ENCODE results near the gene KDM6A. TPM values are rescaled to one million over a fixed set of nuclear protein-coding genes. Genes with fewer than 3 reads are reported as not detected.

KDM6A gene
- total and polyA plus RNA-seq, 11 donors: 4.4 to 27.8 (median 13.9) TPM

GRCh38 chrX:44975666-44976263 lies 102.8 kb downstream of the KDM6A start:
- ATAC-seq (no peak), DNase-seq (no peak)
- H3K4me3 ChIP-seq: no peak overlapping the region
- no peaks in the 10 kb centered on the region for H3K27me3 ChIP-seq
- no peak for TF ChIP-seq POLR2A (IDR thresholded peaks at IDR 0.05)
- TF ChIP-seq, protein P1, sequence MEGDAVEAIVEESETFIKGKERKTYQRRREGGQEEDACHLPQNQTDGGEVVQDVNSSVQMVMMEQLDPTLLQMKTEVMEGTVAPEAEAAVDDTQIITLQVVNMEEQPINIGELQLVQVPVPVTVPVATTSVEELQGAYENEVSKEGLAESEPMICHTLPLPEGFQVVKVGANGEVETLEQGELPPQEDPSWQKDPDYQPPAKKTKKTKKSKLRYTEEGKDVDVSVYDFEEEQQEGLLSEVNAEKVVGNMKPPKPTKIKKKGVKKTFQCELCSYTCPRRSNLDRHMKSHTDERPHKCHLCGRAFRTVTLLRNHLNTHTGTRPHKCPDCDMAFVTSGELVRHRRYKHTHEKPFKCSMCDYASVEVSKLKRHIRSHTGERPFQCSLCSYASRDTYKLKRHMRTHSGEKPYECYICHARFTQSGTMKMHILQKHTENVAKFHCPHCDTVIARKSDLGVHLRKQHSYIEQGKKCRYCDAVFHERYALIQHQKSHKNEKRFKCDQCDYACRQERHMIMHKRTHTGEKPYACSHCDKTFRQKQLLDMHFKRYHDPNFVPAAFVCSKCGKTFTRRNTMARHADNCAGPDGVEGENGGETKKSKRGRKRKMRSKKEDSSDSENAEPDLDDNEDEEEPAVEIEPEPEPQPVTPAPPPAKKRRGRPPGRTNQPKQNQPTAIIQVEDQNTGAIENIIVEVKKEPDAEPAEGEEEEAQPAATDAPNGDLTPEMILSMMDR (IDR thresholded peaks at IDR 0.05): no peak
- no peak overlapping the region for H3K27ac ChIP-seq
- peaks cover 0 to 17% (median 0%) of the 10 kb centered on the region in 9 donors for H3K36me3 ChIP-seq
- peaks cover 0 to 14% (median 0%) of the 10 kb centered on the region in 12 donors for H3K4me1 ChIP-seq
- peaks cover 0 to 34% (median 6%) of the 10 kb centered on the region in 12 donors for H3K9me3 ChIP-seq
- intact Hi-C loops (cut with DNase I): no loop called here

DNA sequence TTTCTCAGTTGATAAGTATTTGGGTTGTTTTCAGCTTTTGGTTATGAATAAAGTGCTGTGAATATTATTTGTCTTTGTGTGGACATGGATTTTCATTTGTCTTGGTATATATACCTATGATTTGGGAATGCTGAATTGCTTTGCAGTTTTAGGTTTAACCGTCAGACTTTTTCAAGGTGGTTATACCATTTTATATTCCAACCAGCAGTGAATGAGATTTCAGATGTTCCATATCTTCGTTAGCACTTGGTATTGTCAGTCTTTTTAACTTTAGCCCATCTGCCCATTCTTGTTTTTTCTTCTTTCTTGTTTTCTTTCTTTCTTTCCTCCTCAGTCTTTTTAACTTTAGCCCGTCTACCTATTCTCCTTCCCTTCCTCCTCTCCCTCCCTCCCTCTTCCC lies 106.0 kb downstream of the KDM6A start:
- ATAC-seq: no peak
- TF ChIP-seq POLR2A (IDR thresholded peaks at IDR 0.05): no peak
- TF ChIP-seq, protein P1 (IDR thresholded peaks at IDR 0.05): no peak
- Histone ChIP-seq H3K4me1 (peaks cover 0 to 13% (median 0%) of the 10 kb centered on the region in 12 donors), H3K27me3 (no peaks in the 10 kb centered on the region), H3K4me3 (no peak overlapping the region), H3K9me3 (peaks cover 0 to 22% (median 3%) of the 10 kb centered on the region in 12 donors), H3K27ac (no peak overlapping the region), H3K36me3 (peaks cover 0 to 17% (median 0%) of the 10 kb centered on the region in 9 donors)
- intact Hi-C loops (cut with DNase I): no loop called here
- no peak for DNase-seq
- WGBS, 4 donors: 89 to 93% (median 90%) methylated on average over 3 of the region's 3 CpGs

DNA sequence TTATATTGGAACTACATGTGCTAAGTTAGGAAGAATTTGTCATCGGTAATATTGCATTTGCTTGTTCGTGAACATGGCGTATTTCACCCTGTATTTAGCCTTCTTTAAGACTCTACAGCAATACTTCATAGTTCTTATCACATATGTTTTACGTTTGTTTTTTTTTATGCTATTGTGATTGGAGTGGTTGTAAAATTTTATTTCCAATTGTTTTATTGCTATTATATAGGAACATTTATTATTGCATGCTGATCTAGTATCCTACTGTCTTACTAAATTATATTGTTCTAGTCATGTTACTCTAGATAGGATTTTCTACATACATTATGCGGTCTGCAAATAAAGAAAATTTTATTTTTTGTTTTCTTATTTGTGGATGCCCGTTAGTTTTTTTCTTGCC lies 107.4 kb downstream of the KDM6A start:
- DNase-seq: no peak
- WGBS, 4 donors: 91 to 95% (median 93%) methylated on average over 6 of the region's 6 CpGs
- TF ChIP-seq, protein P1 (IDR thresholded peaks at IDR 0.05): no peak
- TF ChIP-seq POLR2A (IDR thresholded peaks at IDR 0.05): no peak

GRCh38 chrX:44980883-44981282 lies 107.9 kb downstream of the KDM6A start:
- WGBS, 4 donors: 73 to 86% (median 85%) methylated on average over 2 of the region's 2 CpGs
- DNase-seq: no peak
- no peak for TF ChIP-seq POLR2A (IDR thresholded peaks at IDR 0.05)
- TF ChIP-seq, protein P1 (IDR thresholded peaks at IDR 0.05): no peak
- peaks cover 0 to 9% (median under 1%) of the 10 kb centered on the region in 12 donors for H3K9me3 ChIP-seq
- H3K27ac ChIP-seq: no peak overlapping the region
- no peaks in the 10 kb centered on the region for H3K27me3 ChIP-seq
- H3K4me3 ChIP-seq: no peak overlapping the region
- ATAC-seq: no peak
- intact Hi-C loops (cut with DNase I): no loop called here
- peaks cover 0 to 7% (median 0%) of the 10 kb centered on the region in 12 donors for H3K4me1 ChIP-seq
- H3K36me3 ChIP-seq: peaks cover 0 to 13% (median 0%) of the 10 kb centered on the region in 9 donors

More for the DNA sequence above, 107.4 kb downstream of the KDM6A start:
- Histone ChIP-seq H3K4me1 (peaks cover 0 to 7% (median 0%) of the 10 kb centered on the region in 12 donors), H3K9me3 (peaks cover 0 to 13% (median 3%) of the 10 kb centered on the region in 12 donors), H3K36me3 (peaks cover 0 to 17% (median 0%) of the 10 kb centered on the region in 9 donors), H3K27ac (no peak overlapping the region), H3K27me3 (no peaks in the 10 kb centered on the region), H3K4me3 (no peak overlapping the region)
- intact Hi-C loops (cut with DNase I): no loop called here
- no peak for ATAC-seq
